Neural cell (in vitro differentiated cells): ENCODE results near the gene WFDC12. TPM values are rescaled to one million over a fixed set of nuclear protein-coding genes. Genes with fewer than 3 reads are reported as not detected.

Experiments used
- H2AFZ ChIP-seq: fragments of 200-600, 300-800 bp; sonication (generic), shearing (Covaris generic); 2 replicates; pipeline ENCODE4 v1.6.0; 2014; ENCODE audit warnings: low read depth, mild to moderate bottlenecking, antibody characterized with exemption, low read length, moderate library complexity
- H3F3A ChIP-seq: fragments of 200-600 bp; shearing (Covaris generic); 2 replicates; pipeline ENCODE4 v1.6.1; 2016; ENCODE audit warnings: mild to moderate bottlenecking, moderate library complexity, mixed read lengths, antibody characterized with exemption, low read length; ENCODE audit not compliant: insufficient read depth, poor library complexity, severe bottlenecking
- H3K27ac ChIP-seq: fragments of 200-600, 300-800 bp; sonication (generic), shearing (Covaris generic); 2 replicates; pipeline ENCODE4 v1.5.1; 2014; ENCODE audit warnings: mild to moderate bottlenecking, low read length, moderate library complexity
- H3K27me3 ChIP-seq: fragments of 300-800, 200-600 bp; sonication (generic), shearing (Covaris generic); 2 replicates; pipeline ENCODE4 v1.6.0; 2014; ENCODE audit warnings: mild to moderate bottlenecking, low read depth, low read length, moderate library complexity; ENCODE audit not compliant: insufficient read depth
- H3K36me3 ChIP-seq: fragments of 300-800, 200-600 bp; sonication (generic), shearing (Covaris generic); 2 replicates; pipeline ENCODE4 v1.5.1; 2014; ENCODE audit warnings: mild to moderate bottlenecking, antibody characterized with exemption, low read length, moderate library complexity; ENCODE audit not compliant: insufficient read depth
- H3K4me2 ChIP-seq: fragments of 300-800, 200-600 bp; sonication (generic), shearing (Covaris generic); 2 replicates; pipeline ENCODE4 v1.6.0; 2014; ENCODE audit warnings: mild to moderate bottlenecking, low read length
- H3K4me3 ChIP-seq: fragments of 300-800, 200-600 bp; sonication (generic), shearing (Covaris generic); 2 replicates; pipeline ENCODE4 v1.5.1; 2014; ENCODE audit warnings: mild to moderate bottlenecking, low read length, moderate library complexity
- H3K79me2 ChIP-seq: fragments of 200-600 bp; shearing (Covaris generic); replicated peaks from 2 replicates; pipeline ENCODE4 v1.6.0; 2014; ENCODE audit warnings: mild to moderate bottlenecking, low read length, moderate library complexity; ENCODE audit not compliant: insufficient read depth
- H3K9ac ChIP-seq: fragments of 300-800, 200-600 bp; sonication (generic), shearing (Covaris generic); 2 replicates; pipeline ENCODE4 v1.6.1; 2016; ENCODE audit warnings: mild to moderate bottlenecking, low read length, mixed read lengths
- H3K9me2 ChIP-seq: fragments of 200-600 bp; shearing (Covaris generic); 2 replicates; pipeline ENCODE4 v1.6.1; 2016; ENCODE audit warnings: mild to moderate bottlenecking, low read length, mixed read lengths; ENCODE audit not compliant: insufficient read depth
- H3K9me3 ChIP-seq: fragments of 200-600, 300-800 bp; sonication (generic), shearing (Covaris generic); 2 replicates; pipeline ENCODE4 v1.6.1; 2016; ENCODE audit warnings: mild to moderate bottlenecking, mixed run types, low read length, moderate library complexity, mixed read lengths
- H4K20me1 ChIP-seq: fragments of 200-600 bp; shearing (Covaris generic); 2 replicates; pipeline ENCODE4 v1.6.1; 2016; ENCODE audit warnings: mild to moderate bottlenecking, mixed run types; ENCODE audit not compliant: insufficient read depth
- EP300 ChIP-seq: fragments of 450-650 bp; conservative IDR thresholded peaks from 2 replicates; pipeline ENCODE4 v1.6.1; 2014; ENCODE audit warnings: antibody characterized with exemption, mild to moderate bottlenecking, moderate library complexity; ENCODE audit not compliant: poor library complexity, severe bottlenecking
- EZH2 ChIP-seq: fragments of 200-600, 300-800 bp; shearing (Covaris generic), sonication (generic); IDR thresholded peaks from 2 replicates; pipeline ENCODE4 v1.6.1; 2014; ENCODE audit warnings: antibody characterized with exemption, low read length, borderline replicate concordance, mild to moderate bottlenecking; ENCODE audit not compliant: insufficient read depth, poor library complexity, severe bottlenecking
- MXI1 ChIP-seq: fragments of 450-650 bp; conservative IDR thresholded peaks from 2 replicates; pipeline ENCODE4 v1.6.1; 2014; ENCODE audit warnings: antibody characterized with exemption, mild to moderate bottlenecking; ENCODE audit not compliant: poor library complexity, severe bottlenecking
- POLR2AphosphoS5 ChIP-seq: IDR thresholded peaks from 2 replicates; pipeline ENCODE4 v1.6.1; 2012
- RAD21 ChIP-seq: fragments of 450-650 bp; conservative IDR thresholded peaks from 2 replicates; pipeline ENCODE4 v1.6.1; 2014; ENCODE audit warnings: antibody characterized with exemption, mild to moderate bottlenecking, moderate library complexity
- SMC3 ChIP-seq: fragments of 450-650 bp; conservative IDR thresholded peaks from 2 replicates; pipeline ENCODE4 v1.6.1; 2014; ENCODE audit warnings: antibody characterized with exemption, mild to moderate bottlenecking, moderate library complexity; ENCODE audit not compliant: poor library complexity
- TAF1 ChIP-seq: IDR thresholded peaks from 2 replicates; pipeline ENCODE4 v1.6.1; 2012; ENCODE audit warnings: low read depth
- polyA minus RNA-seq: library from RNA; depleted of rRNA, polyadenylated mRNA; stranded (reverse); fragments of >200 nt; gene quantifications from 2 replicates; pipeline ENCODE4 v1.2.3, GENCODE V29; 2014
- polyA plus RNA-seq: library from polyadenylated mRNA; depleted of rRNA; stranded (reverse); fragments of >200 nt; gene quantifications from 2 replicates; pipeline ENCODE4 v1.2.3, GENCODE V29; 2014
- TF ChIP-seq, protein P1 (sequence below): fragments of 450-650 bp; IDR thresholded peaks from 2 replicates; pipeline ENCODE4 v1.5.1; 2014; ENCODE audit warnings: antibody characterized with exemption, mild to moderate bottlenecking, moderate library complexity; ENCODE audit not compliant: poor library complexity, severe bottlenecking
- TF ChIP-seq, protein P2 (sequence below): IDR thresholded peaks from 2 replicates; pipeline ENCODE4 v1.6.1; 2012; ENCODE audit warnings: borderline replicate concordance

WFDC12 gene, protein sequence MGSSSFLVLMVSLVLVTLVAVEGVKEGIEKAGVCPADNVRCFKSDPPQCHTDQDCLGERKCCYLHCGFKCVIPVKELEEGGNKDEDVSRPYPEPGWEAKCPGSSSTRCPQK
- not detected in 2 replicates for polyA plus RNA-seq
- polyA minus RNA-seq: not detected in 2 replicates

DNA sequence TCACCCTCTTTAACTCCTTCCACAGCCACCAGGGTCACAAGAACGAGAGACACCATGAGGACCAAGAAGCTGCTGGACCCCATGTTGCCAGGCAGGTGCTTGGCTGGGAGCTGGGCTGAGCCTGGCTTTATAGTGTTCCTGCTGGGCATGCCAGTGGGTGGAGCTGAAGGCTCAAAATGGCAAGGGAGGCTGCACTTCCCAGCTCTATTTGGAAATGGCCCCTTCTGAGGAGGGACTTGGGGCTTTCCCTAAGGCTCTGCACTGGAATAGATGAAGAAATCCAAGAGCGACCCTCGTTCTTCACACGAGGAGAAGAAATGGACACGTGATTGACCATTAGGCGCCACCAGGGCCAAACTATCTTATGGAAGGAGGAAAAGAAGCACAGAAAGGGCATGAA lies at the start of gene WFDC12:
Gene WFDC12, minus strand, starts transcription at position 101 of the 400 bp plus-strand sequence. Its CDS starts 18 bp downstream, at position 83.
- no peaks in the 10 kb centered on the region for H3K9me3 ChIP-seq
- no peak for TF ChIP-seq RAD21
- no peak for TF ChIP-seq MXI1
- TF ChIP-seq SMC3: no peak
- TF ChIP-seq POLR2AphosphoS5: no peak
- TF ChIP-seq EZH2: no peak
- TF ChIP-seq EP300: no peak
- TF ChIP-seq, protein P1, sequence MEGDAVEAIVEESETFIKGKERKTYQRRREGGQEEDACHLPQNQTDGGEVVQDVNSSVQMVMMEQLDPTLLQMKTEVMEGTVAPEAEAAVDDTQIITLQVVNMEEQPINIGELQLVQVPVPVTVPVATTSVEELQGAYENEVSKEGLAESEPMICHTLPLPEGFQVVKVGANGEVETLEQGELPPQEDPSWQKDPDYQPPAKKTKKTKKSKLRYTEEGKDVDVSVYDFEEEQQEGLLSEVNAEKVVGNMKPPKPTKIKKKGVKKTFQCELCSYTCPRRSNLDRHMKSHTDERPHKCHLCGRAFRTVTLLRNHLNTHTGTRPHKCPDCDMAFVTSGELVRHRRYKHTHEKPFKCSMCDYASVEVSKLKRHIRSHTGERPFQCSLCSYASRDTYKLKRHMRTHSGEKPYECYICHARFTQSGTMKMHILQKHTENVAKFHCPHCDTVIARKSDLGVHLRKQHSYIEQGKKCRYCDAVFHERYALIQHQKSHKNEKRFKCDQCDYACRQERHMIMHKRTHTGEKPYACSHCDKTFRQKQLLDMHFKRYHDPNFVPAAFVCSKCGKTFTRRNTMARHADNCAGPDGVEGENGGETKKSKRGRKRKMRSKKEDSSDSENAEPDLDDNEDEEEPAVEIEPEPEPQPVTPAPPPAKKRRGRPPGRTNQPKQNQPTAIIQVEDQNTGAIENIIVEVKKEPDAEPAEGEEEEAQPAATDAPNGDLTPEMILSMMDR: no peak
- TF ChIP-seq TAF1: no peak
- TF ChIP-seq, protein P2, sequence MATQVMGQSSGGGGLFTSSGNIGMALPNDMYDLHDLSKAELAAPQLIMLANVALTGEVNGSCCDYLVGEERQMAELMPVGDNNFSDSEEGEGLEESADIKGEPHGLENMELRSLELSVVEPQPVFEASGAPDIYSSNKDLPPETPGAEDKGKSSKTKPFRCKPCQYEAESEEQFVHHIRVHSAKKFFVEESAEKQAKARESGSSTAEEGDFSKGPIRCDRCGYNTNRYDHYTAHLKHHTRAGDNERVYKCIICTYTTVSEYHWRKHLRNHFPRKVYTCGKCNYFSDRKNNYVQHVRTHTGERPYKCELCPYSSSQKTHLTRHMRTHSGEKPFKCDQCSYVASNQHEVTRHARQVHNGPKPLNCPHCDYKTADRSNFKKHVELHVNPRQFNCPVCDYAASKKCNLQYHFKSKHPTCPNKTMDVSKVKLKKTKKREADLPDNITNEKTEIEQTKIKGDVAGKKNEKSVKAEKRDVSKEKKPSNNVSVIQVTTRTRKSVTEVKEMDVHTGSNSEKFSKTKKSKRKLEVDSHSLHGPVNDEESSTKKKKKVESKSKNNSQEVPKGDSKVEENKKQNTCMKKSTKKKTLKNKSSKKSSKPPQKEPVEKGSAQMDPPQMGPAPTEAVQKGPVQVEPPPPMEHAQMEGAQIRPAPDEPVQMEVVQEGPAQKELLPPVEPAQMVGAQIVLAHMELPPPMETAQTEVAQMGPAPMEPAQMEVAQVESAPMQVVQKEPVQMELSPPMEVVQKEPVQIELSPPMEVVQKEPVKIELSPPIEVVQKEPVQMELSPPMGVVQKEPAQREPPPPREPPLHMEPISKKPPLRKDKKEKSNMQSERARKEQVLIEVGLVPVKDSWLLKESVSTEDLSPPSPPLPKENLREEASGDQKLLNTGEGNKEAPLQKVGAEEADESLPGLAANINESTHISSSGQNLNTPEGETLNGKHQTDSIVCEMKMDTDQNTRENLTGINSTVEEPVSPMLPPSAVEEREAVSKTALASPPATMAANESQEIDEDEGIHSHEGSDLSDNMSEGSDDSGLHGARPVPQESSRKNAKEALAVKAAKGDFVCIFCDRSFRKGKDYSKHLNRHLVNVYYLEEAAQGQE: no peak

DNA sequence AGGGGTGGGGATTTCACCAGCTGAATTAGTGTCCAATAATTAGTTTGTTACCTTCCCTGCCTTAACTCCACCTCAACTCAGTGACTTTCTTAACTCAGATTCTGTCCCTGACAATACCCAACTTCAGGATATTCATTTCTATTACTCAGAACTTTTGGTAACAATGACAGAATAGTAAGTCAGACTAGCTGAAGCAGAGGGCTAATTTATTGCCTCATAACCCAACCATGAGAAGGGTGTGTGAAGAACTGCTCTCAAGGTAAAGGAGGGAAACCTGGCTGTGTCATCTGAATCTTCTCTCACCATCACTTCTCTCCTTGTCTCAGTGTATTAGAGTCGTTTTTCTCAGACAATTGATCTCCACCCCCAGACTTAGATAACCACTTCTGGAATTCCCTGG lies 49.3 kb upstream of the WFDC12 start:
- no peaks in the 10 kb centered on the region for H3F3A ChIP-seq
- H2AFZ ChIP-seq: no peak overlapping the region
- H3K27ac ChIP-seq: no peak overlapping the region
- H3K79me2 ChIP-seq: no peaks in the 10 kb centered on the region
- no peak overlapping the region for H3K9ac ChIP-seq
- no peak overlapping the region for H3K4me2 ChIP-seq
- TF ChIP-seq SMC3 (no peak), TAF1 (no peak), EZH2 (no peak), RAD21 (no peak), POLR2AphosphoS5 (no peak), EP300 (no peak), MXI1 (no peak)
- TF ChIP-seq, protein P1: no peak
- TF ChIP-seq, protein P2: no peak
- H3K9me3 ChIP-seq: no peaks in the 10 kb centered on the region
- no peaks in the 10 kb centered on the region for H3K27me3 ChIP-seq
- H4K20me1 ChIP-seq: no peaks in the 10 kb centered on the region
- no peaks in the 10 kb centered on the region for H3K36me3 ChIP-seq
- H3K4me3 ChIP-seq: no peak overlapping the region
- no peaks in the 10 kb centered on the region for H3K9me2 ChIP-seq

More for the DNA sequence above, at the start of gene WFDC12:
- no peaks in the 10 kb centered on the region for H3F3A ChIP-seq
- no peak within 1 kb of the TSS for H3K27ac ChIP-seq
- H3K36me3 ChIP-seq: no peaks in the 10 kb centered on the region
- no peak within 1 kb of the TSS for H3K4me3 ChIP-seq
- no peak within 1 kb of the TSS for H3K4me2 ChIP-seq
- H3K27me3 ChIP-seq: no peaks in the 10 kb centered on the region
- H4K20me1 ChIP-seq: no peaks in the 10 kb centered on the region
- H3K9ac ChIP-seq: no peak within 1 kb of the TSS
- H3K79me2 ChIP-seq: no peaks in the 10 kb centered on the region
- no peak within 1 kb of the TSS for H2AFZ ChIP-seq
- H3K9me2 ChIP-seq: no peaks in the 10 kb centered on the region
